WTC11 (cell line): ENCODE data around the gene ALAS1.

Source experiments
- CTCF ChIP-seq: fragments of 200-600 bp; IDR thresholded peaks from 2 replicates; pipeline ENCODE4 v1.8.0; 2022; ENCODE audit warnings: antibody characterized with exemption
- TEAD1 ChIP-seq: sonication (generic); formaldehyde crosslinking; IDR thresholded peaks from 2 replicates; pipeline ENCODE4 v1.8.0; 2022; ENCODE audit warnings: mild to moderate bottlenecking, missing genetic modification reagents
- TF ChIP-seq, protein P1 (sequence below): fragments of 250-450 bp; sonication (Bioruptor Pico); IDR thresholded peaks from 2 replicates; pipeline ENCODE4 v1.9.0; 2021; ENCODE audit warnings: mild to moderate bottlenecking

- TF ChIP-seq, protein P1, sequence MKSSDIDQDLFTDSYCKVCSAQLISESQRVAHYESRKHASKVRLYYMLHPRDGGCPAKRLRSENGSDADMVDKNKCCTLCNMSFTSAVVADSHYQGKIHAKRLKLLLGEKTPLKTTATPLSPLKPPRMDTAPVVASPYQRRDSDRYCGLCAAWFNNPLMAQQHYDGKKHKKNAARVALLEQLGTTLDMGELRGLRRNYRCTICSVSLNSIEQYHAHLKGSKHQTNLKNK: no peak
- no peak for TF ChIP-seq TEAD1 (CRISPR knock-in tag)
- TF ChIP-seq CTCF: no peak
Measured at GRCh38 chr3:52243791-52244628, 46.0 kb downstream of the ALAS1 start.
